K562 (cell line): ENCODE data around the gene CCNYL1. TPM values are rescaled to one million over a fixed set of nuclear protein-coding genes. Genes with fewer than 3 reads are reported as not detected.

ENCODE experiments used
- DACH1 ChIP-seq: fragments of 450-650 bp; IDR thresholded peaks from 2 replicates; pipeline ENCODE4 v1.6.1; 2018; ENCODE audit not compliant: partially characterized antibody
- E2F6 ChIP-seq, 2 experiments: IDR thresholded peaks; 2 replicates each; pipeline ENCODE4 v1.6.1; 2011; ENCODE audit warnings: borderline replicate concordance in 1 of 2, control low read depth in 1 of 2, low read depth in 1 of 2, low read length in 1 of 2, mild to moderate bottlenecking in 1 of 2, mixed read lengths in 1 of 2, moderate library complexity in 1 of 2; ENCODE audit not compliant: insufficient read depth in 1 of 2, insufficient read length in 1 of 2, poor library complexity in 1 of 2, severe bottlenecking in 1 of 2; ENCODE audit errors: extremely low read depth in 1 of 2
- ERF ChIP-seq: fragments of 450-650 bp; formaldehyde crosslinking; IDR thresholded peaks from 2 replicates; pipeline ENCODE4 v1.4.0; 2020; ENCODE audit warnings: mild to moderate bottlenecking, mixed read lengths
- HES1 ChIP-seq: fragments of 450-650 bp; IDR thresholded peaks from 2 replicates; pipeline ENCODE4 v1.6.1; 2016; ENCODE audit warnings: low read depth, mild to moderate bottlenecking, moderate library complexity
- HMGXB4 ChIP-seq: sonication (generic); formaldehyde crosslinking; IDR thresholded peaks from 2 replicates; pipeline ENCODE4 v1.8.1; 2023; ENCODE audit warnings: mild to moderate bottlenecking, missing genetic modification reagents
- HNRNPUL1 ChIP-seq: fragments of 200-400 bp; formaldehyde crosslinking; IDR thresholded peaks from 2 replicates; pipeline ENCODE4 v1.6.1; 2017; ENCODE audit warnings: low read length
- MEF2D ChIP-seq: conservative IDR thresholded peaks from 2 replicates; pipeline ENCODE4 v1.6.1; 2016; ENCODE audit warnings: low read depth, missing genetic modification characterization, missing compliant biosample characterization
- MEIS2 ChIP-seq: fragments of 450-650 bp; IDR thresholded peaks from 2 replicates; pipeline ENCODE4 v1.6.1; 2014; ENCODE audit warnings: mild to moderate bottlenecking; ENCODE audit not compliant: partially characterized antibody
- RBBP5 ChIP-seq: fragments of 200-600 bp; sonication (generic); IDR thresholded peaks from 2 replicates; pipeline ENCODE4 v1.6.1; 2012; ENCODE audit warnings: borderline replicate concordance, mild to moderate bottlenecking, low read length, control low read depth, inconsistent platforms; ENCODE audit not compliant: insufficient read depth, poor library complexity, severe bottlenecking
- RREB1 ChIP-seq: fragments of 250-450 bp; sonication (Bioruptor Pico); IDR thresholded peaks from 2 replicates; pipeline ENCODE4 v1.4.0; 2020
- SMAD2 ChIP-seq: fragments of 150-350 bp; IDR thresholded peaks from 2 replicates; pipeline ENCODE4 v1.6.1; 2014; ENCODE audit warnings: low read depth, mild to moderate bottlenecking, low read length
- TAF15 ChIP-seq: fragments of 200-400 bp; formaldehyde crosslinking; IDR thresholded peaks from 2 replicates; pipeline ENCODE4 v1.6.1; 2017; ENCODE audit warnings: mild to moderate bottlenecking, low read depth, low read length, moderate library complexity
- ZBED1 ChIP-seq: IDR thresholded peaks from 2 replicates; pipeline ENCODE4 v1.6.1; 2014
- ZFP30 ChIP-seq: fragments of 250-450 bp; sonication (Bioruptor Pico); IDR thresholded peaks from 2 replicates; pipeline ENCODE4 v1.8.0; 2022; ENCODE audit warnings: moderate library complexity, mild to moderate bottlenecking, inconsistent platforms, borderline replicate concordance
- ZNF174 ChIP-seq: fragments of 250-450 bp; sonication (Bioruptor Pico); IDR thresholded peaks from 2 replicates; pipeline ENCODE4 v1.4.0; 2020; ENCODE audit warnings: mild to moderate bottlenecking
- ZNF354B ChIP-seq: fragments of 250-450 bp; sonication (Bioruptor Pico); IDR thresholded peaks from 2 replicates; pipeline ENCODE4 v1.4.0; 2020
- polyA plus RNA-seq, 8 experiments: library from polyadenylated mRNA; depleted of rRNA in 4 of 8; stranded (reverse) in 5 of 8; unstranded in 3 of 8; fragments of >200 nt; fragmentation: Nextera tagmentation in 2 of 8; fragmentation: Illumina TruSeq in 1 of 8; extraction: Ambion mirVana in 2 of 8; extraction: Trizol in 1 of 8; gene quantifications; 2 replicates each; pipeline versions ENCODE4 v1.2.1 to v1.2.3, GENCODE V29; 2011 to 2014; ENCODE audit warnings: inconsistent platforms in 1 of 8, missing spikeins in 1 of 8
- total RNA-seq, 7 experiments: library from RNA; depleted of rRNA in 6 of 7; stranded (reverse); fragments of >200 nt in 6 of 7; fragmentation: Illumina TruSeq in 2 of 7; extraction: Trizol in 2 of 7; gene quantifications; 2 replicates each; pipeline versions ENCODE4 v1.2.1 to v1.2.3, GENCODE V29; 2011 to 2021; ENCODE audit warnings: low replicate concordance in 1 of 7

CCNYL1 gene
- total and polyA plus RNA-seq, 9 of the 15 experiments (the other 6 are each of a cell fraction or from before 2014, with no cell fraction given): 1.9 to 7.5 (median 4.7) TPM

- TF ChIP-seq TAF15: no peak
- peak; percentile 80; the same call in 1 of the 2 replicates for TF ChIP-seq ZFP30 (CRISPR knock-in tag)
- TF ChIP-seq ZBED1: no peak
- no peak for TF ChIP-seq HES1
- TF ChIP-seq RREB1 (CRISPR knock-in tag): peak; percentile 99
- TF ChIP-seq SMAD2: no peak
- peak; percentile 100 for TF ChIP-seq ERF (CRISPR knock-in tag)
- peak; percentile 98 for TF ChIP-seq ZNF174 (CRISPR knock-in tag)
- TF ChIP-seq MEIS2: no peak
- TF ChIP-seq DACH1: no peak
- TF ChIP-seq E2F6 (IDR thresholded peaks at IDR 0.05; ENCODE audit: borderline replicate concordance in 1 of 2, extremely low read depth in 1 of 2, insufficient read depth in 1 of 2, insufficient read length in 1 of 2, low read depth in 1 of 2, low read length in 1 of 2, poor library complexity in 1 of 2, severe bottlenecking in 1 of 2): no peak
- TF ChIP-seq HMGXB4 (CRISPR knock-in tag): no peak
- no peak for TF ChIP-seq RBBP5
- TF ChIP-seq HNRNPUL1: no peak
- TF ChIP-seq MEF2D (tag): peak; percentile 100
- peak; percentile 99 for TF ChIP-seq ZNF354B (CRISPR knock-in tag)
These were observed 60.8 kb downstream of the CCNYL1 start (continued) for GRCh38 chr2:207772081-207772843.
